Loucy (cell line): ENCODE results near the gene RALGPS2.

Source experiments
- H2AFZ ChIP-seq: fragments of 200-600 bp; sonication (generic); 2 replicates; pipeline ENCODE4 v1.6.0; 2016; ENCODE audit warnings: antibody characterized with exemption, mild to moderate bottlenecking, low read length, moderate library complexity
- H3F3A ChIP-seq: fragments of 200-600 bp; 2 replicates; pipeline ENCODE4 v1.6.0; 2016; ENCODE audit warnings: antibody characterized with exemption, low read depth, mild to moderate bottlenecking
- H3K27me3 ChIP-seq: fragments of 200-600 bp; sonication (generic); 2 replicates; pipeline ENCODE4 v1.6.1; 2014; ENCODE audit warnings: low read length, mild to moderate bottlenecking; ENCODE audit not compliant: insufficient read depth, poor library complexity, severe bottlenecking
- H3K36me3 ChIP-seq: fragments of 200-600 bp; sonication (generic); 2 replicates; pipeline ENCODE4 v1.6.1; 2016; ENCODE audit warnings: low read length; ENCODE audit not compliant: insufficient read depth
- H3K4me1 ChIP-seq: fragments of 200-600 bp; sonication (generic); 2 replicates; pipeline ENCODE4 v1.5.1; 2014; ENCODE audit warnings: low read length, mild to moderate bottlenecking; ENCODE audit not compliant: insufficient read depth, poor library complexity, severe bottlenecking
- H3K4me2 ChIP-seq: fragments of 200-600 bp; sonication (generic); 2 replicates; pipeline ENCODE4 v1.6.0; 2014; ENCODE audit warnings: antibody characterized with exemption, low read length, low read depth, mild to moderate bottlenecking; ENCODE audit not compliant: poor library complexity, severe bottlenecking
- H3K4me3 ChIP-seq: fragments of 200-600 bp; sonication (generic); 2 replicates; pipeline ENCODE4 v1.5.1; 2014; ENCODE audit warnings: low read length, mild to moderate bottlenecking, mixed read lengths; ENCODE audit not compliant: poor library complexity, severe bottlenecking
- H3K79me2 ChIP-seq: fragments of 200-600 bp; sonication (generic); 2 replicates; pipeline ENCODE4 v1.6.1; 2014; ENCODE audit warnings: low read length; ENCODE audit not compliant: insufficient read depth
- H3K9ac ChIP-seq: fragments of 200-600 bp; sonication (generic); 2 replicates; pipeline ENCODE4 v1.6.0; 2014; ENCODE audit warnings: mild to moderate bottlenecking, low read depth, low read length, moderate library complexity; ENCODE audit not compliant: poor library complexity, severe bottlenecking
- H3K9me2 ChIP-seq: fragments of 200-600 bp; sonication (generic); replicated peaks from 2 replicates; pipeline ENCODE4 v1.6.1; 2016; ENCODE audit warnings: low read depth, low read length, mixed read lengths
- H3K9me3 ChIP-seq: fragments of 200-600 bp; sonication (generic); 2 replicates; pipeline ENCODE4 v1.6.1; 2014; ENCODE audit warnings: mild to moderate bottlenecking, antibody characterized with exemption, low read length, low read depth; ENCODE audit not compliant: insufficient read depth
- H4K20me1 ChIP-seq: fragments of 200-600 bp; sonication (generic); 2 replicates; pipeline ENCODE4 v1.6.0; 2014; ENCODE audit warnings: antibody characterized with exemption, low read length, mild to moderate bottlenecking; ENCODE audit not compliant: insufficient read depth, poor library complexity, severe bottlenecking
- CTCF ChIP-seq: fragments of 200-600 bp; sonication (generic); conservative IDR thresholded peaks from 2 replicates; pipeline ENCODE4 v1.5.1; 2014; ENCODE audit warnings: mild to moderate bottlenecking, antibody characterized with exemption, low read length
- EZH2phosphoT487 ChIP-seq: fragments of 200-600 bp; IDR thresholded peaks from 2 replicates; pipeline ENCODE4 v1.6.1; 2018; ENCODE audit warnings: antibody characterized with exemption, mild to moderate bottlenecking, moderate library complexity, borderline replicate concordance

Gene RALGPS2

GRCh38 chr1:178781533-178782330 is 56.7 kb downstream of the RALGPS2 start:
- no peaks in the 10 kb centered on the region for H3K79me2 ChIP-seq
- H3K9me3 ChIP-seq = no peaks in the 10 kb centered on the region
- H3K4me1 ChIP-seq = peaks cover 7% of the 10 kb centered on the region
- H3F3A ChIP-seq = no peaks in the 10 kb centered on the region
- no peaks in the 10 kb centered on the region for H4K20me1 ChIP-seq
- H3K36me3 ChIP-seq = peaks cover 4% of the 10 kb centered on the region; the same call in 1 of the 2 replicates
- TF ChIP-seq CTCF (no peak), EZH2phosphoT487 (no peak)
- no peaks in the 10 kb centered on the region for H3K9me2 ChIP-seq
- no peak overlapping the region for H3K4me3 ChIP-seq
- H3K27me3 ChIP-seq = no peaks in the 10 kb centered on the region
- no peak overlapping the region for H3K4me2 ChIP-seq
- no peak overlapping the region for H2AFZ ChIP-seq
- H3K9ac ChIP-seq = no peak overlapping the region

GRCh38 chr1:178784131-178784536 is 59.1 kb downstream of the RALGPS2 start:
- no peaks in the 10 kb centered on the region for H3F3A ChIP-seq
- H3K36me3 ChIP-seq = peaks cover 4% of the 10 kb centered on the region; the same call in 1 of the 2 replicates
- H3K4me2 ChIP-seq = no peak overlapping the region
- H4K20me1 ChIP-seq = no peaks in the 10 kb centered on the region
- H3K9me3 ChIP-seq = no peaks in the 10 kb centered on the region
- H3K4me1 ChIP-seq = peaks cover 7% of the 10 kb centered on the region
- H3K27me3 ChIP-seq = no peaks in the 10 kb centered on the region
- H3K79me2 ChIP-seq = no peaks in the 10 kb centered on the region
- H3K4me3 ChIP-seq = no peak overlapping the region
- TF ChIP-seq CTCF = no peak
- TF ChIP-seq EZH2phosphoT487 = no peak
- H3K9me2 ChIP-seq = no peaks in the 10 kb centered on the region
- no peak overlapping the region for H2AFZ ChIP-seq
- no peak overlapping the region for H3K9ac ChIP-seq

- no peak overlapping the region for H2AFZ ChIP-seq
- H3K9me2 ChIP-seq = no peaks in the 10 kb centered on the region
- H3K4me3 ChIP-seq = no peak overlapping the region
- H3K9me3 ChIP-seq = no peaks in the 10 kb centered on the region
- H3K4me2 ChIP-seq = no peak overlapping the region
- no peak for TF ChIP-seq CTCF
- no peak for TF ChIP-seq EZH2phosphoT487
- H3K4me1 ChIP-seq = no peaks in the 10 kb centered on the region
- no peaks in the 10 kb centered on the region for H3F3A ChIP-seq
- no peaks in the 10 kb centered on the region for H3K79me2 ChIP-seq
- no peaks in the 10 kb centered on the region for H3K36me3 ChIP-seq
- H3K27me3 ChIP-seq = no peaks in the 10 kb centered on the region
- H3K9ac ChIP-seq = no peak overlapping the region
- H4K20me1 ChIP-seq = no peaks in the 10 kb centered on the region
Observed at GRCh38 chr1:178792394-178792793, 67.3 kb downstream of the RALGPS2 start.
